H7 (cell line): Measurements from ENCODE around the gene LRRFIP1. TPM values are rescaled to one million over a fixed set of nuclear protein-coding genes. Genes with fewer than 3 reads are reported as not detected.

ENCODE experiments used
- DNase-seq: peaks from one replicate; pipeline ENCODE4 v3.0.0; 2012
- H3K27me3 ChIP-seq: 2 replicates; pipeline ENCODE4 v1.6.0; 2011; ENCODE audit warnings: mild to moderate bottlenecking, low read length; ENCODE audit not compliant: control insufficient read depth, insufficient read depth
- H3K36me3 ChIP-seq: replicated peaks from 2 replicates; pipeline ENCODE4 v1.5.1; 2011; ENCODE audit warnings: low read length; ENCODE audit not compliant: control insufficient read depth, insufficient read depth
- H3K4me3 ChIP-seq: 2 replicates; pipeline ENCODE4 v1.5.1; 2011; ENCODE audit warnings: low read depth, mild to moderate bottlenecking, control low read depth, low read length, moderate library complexity; ENCODE audit not compliant: insufficient read depth
- total RNA-seq: library from RNA; depleted of rRNA; stranded (reverse); fragments of >200 nt; shearing (Covaris generic); gene quantifications from 2 replicates; pipeline ENCODE4 v1.2.3, GENCODE V29; 2014

The LRRFIP1 gene
- total RNA-seq, 1 experiment from 2014 or later, result 49.9 TPM

DNA sequence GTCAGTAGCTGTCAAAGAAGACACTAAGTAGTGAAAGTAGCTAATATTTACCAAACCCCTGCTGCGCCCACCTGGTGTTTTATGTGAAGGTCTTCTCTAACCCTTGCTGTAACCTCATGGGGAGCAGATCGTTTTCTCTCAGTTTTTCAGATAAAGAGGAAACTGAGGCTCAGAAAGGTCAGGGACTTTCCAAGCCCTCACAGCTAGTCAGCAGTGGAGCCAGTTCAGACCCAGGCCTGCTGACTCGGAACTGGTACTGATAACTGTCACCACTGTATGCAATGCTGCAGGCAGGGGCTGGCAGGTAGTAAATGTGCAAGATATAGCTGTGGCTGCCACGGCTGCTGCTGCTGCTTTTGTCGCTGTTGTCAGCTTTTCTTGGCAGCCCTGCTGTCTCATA, 69.1 kb downstream of the LRRFIP1 start:
- no peak for DNase-seq
- H3K27me3 ChIP-seq, result no peaks in the 10 kb centered on the region
- no peaks in the 10 kb centered on the region for H3K36me3 ChIP-seq
- H3K4me3 ChIP-seq, result no peak overlapping the region

DNA sequence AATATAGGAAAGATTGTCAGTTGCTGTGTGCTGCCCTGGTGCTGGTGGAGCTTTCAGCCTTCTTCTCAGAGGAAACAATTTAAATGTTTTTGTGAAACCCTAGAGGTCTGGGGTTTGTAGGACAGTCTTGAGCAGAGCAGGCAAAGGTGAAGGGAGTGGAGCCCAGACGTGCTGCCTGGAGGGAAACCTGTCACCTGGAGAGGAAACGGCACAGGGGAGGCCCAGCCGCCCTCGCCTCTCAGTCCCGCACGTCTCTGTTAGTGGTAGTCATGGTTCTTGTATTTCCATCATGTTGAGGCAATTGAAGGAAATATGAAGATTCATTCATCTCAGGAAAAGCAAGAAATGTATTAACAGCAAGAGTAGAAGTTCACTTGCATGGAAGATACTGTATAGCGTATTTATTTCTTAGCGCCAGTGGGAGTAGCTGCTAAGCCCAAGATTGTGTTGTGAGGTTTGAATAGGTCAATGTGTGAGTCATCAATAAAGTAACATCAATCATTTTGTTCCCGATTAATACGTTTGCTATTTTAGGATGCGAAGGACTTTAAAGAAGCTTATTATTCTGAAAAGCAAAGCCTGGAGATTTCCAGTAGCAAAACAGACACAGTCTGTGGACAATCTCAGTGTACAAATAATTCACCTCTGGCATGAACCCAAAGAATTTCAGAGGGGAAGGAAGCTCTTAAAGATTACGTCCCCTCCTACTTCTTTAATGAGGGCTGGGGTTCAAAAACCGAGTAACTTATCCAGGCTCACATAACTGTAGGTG, 70.4 kb downstream of the LRRFIP1 start:
- DNase-seq, result no peak
- Histone ChIP-seq H3K36me3 (no peaks in the 10 kb centered on the region), H3K4me3 (no peak overlapping the region), H3K27me3 (no peaks in the 10 kb centered on the region)

DNA sequence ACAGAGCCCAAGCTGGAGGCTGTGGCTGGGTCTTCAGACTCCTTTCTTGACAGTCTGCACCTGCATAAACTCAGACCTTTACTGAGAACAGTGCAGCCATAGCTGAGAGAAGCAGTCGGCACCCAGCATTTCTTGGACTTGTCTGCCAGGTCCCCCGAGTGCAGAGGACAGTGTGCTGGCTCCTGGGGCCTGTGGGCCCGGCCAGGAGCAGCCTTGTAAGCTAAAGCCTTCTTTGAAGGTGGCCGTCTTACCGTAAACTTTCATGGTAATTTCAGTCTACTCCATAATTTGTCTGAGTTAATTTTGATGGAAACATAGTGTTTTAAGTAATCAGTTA, 70.9 kb downstream of the LRRFIP1 start:
- Histone ChIP-seq H3K4me3 (no peak overlapping the region), H3K27me3 (no peaks in the 10 kb centered on the region), H3K36me3 (no peaks in the 10 kb centered on the region)
- no peak for DNase-seq

DNA sequence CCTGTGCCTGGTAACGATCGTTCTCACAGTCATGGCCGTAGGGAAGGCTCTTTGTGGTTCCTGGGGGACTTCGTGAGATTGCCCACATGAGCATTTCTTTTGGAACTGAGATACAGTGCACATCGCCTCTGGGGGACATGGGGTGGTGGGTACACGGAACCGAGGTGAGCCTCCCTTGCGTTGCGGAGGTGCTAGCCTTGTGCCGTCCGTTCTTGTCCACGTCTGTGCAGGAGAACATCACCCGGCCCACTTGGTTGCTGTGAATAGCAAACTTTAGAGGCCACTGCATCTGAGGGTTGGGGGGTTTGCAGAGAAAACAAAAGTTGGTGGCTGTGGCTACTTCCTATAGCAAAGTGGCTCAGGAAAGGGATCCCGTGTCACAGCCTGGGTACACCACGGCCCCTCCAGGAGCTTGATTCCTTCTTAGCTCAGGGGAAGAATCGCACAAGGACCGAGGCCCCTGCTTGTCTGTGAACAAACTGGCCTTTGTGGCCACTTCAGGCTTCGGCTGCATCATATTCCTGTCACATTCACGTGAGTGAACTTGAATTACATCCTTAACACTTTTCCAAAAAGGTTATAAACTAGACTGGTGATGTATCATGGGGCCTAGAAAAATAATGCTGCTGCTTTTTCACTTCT, 72.6 kb downstream of the LRRFIP1 start:
- no peaks in the 10 kb centered on the region for H3K36me3 ChIP-seq
- DNase-seq, result no peak
- H3K27me3 ChIP-seq, result no peaks in the 10 kb centered on the region
- H3K4me3 ChIP-seq, result no peak overlapping the region

DNA sequence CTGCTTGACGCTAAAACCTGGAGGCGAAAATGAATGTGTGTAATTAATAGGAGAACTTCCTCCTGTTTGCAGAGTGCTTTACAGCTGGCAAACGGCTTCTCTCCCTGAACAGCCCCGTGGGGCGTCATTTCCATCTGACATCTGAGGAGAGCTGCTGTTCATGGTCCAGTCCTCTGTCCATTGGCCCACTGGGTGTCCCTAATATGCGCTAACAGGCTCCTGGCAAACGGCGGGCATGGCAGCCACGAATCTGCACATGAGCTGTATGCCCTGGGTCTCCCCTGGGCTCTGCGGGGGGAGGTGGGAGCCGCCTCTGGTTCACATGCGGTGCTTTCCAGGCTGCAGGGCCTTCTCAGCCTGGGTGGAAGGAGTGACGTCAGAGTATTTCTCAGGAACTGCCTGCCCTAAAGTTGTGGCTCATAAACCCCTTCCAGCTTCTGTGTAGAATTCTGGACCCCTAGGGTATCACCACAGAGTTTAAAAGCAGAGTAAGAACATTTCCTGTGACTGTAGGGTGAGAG, 73.2 kb downstream of the LRRFIP1 start:
- no peak overlapping the region for H3K4me3 ChIP-seq
- H3K36me3 ChIP-seq, result no peaks in the 10 kb centered on the region
- DNase-seq, result peak; percentile 60

DNA sequence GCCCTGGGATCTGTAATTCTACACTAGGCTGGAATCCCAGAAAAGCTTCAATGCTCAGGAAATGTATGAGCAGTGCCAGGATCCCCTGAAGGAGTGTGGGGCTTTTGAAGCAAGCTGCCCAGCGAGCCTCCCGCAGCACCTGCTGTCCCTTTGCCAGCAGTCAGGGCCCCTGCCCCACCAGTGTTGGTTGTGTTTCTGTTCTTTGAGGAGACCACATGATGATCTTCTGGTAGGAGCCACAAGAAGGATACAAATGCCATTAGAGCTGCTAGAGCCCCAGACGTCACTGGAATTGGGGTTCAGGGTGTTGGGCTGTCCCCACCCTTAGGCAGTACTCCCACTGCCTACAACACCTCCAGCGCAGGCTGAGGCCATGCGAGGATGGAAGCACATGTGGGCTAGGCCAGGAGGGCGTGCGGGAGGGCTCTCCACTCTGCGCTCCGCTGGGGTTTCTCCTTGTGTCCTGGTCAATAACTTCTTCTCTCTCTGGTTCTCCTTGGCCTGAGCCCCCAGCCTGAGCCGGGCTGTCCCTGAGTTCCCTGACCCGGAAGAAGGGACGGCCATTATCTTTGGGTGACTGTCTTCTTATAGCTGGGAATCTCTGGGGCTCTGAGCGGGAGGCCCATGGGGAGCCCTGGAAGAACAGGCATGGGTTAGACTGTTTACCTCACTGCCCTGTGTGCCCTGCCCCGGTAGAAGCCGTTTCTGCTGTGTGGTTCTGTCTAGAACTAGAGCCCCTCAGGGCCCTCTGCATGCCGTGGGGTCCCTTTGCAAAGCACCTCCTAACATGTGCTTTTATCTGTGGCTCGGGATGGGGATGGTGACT, 73.9 kb downstream of the LRRFIP1 start:
- H3K27me3 ChIP-seq, result no peaks in the 10 kb centered on the region
- no peak for DNase-seq
- H3K36me3 ChIP-seq, result no peaks in the 10 kb centered on the region
- no peak overlapping the region for H3K4me3 ChIP-seq

More for the DNA sequence above, 73.2 kb downstream of the LRRFIP1 start:
- H3K27me3 ChIP-seq, result no peaks in the 10 kb centered on the region

DNA sequence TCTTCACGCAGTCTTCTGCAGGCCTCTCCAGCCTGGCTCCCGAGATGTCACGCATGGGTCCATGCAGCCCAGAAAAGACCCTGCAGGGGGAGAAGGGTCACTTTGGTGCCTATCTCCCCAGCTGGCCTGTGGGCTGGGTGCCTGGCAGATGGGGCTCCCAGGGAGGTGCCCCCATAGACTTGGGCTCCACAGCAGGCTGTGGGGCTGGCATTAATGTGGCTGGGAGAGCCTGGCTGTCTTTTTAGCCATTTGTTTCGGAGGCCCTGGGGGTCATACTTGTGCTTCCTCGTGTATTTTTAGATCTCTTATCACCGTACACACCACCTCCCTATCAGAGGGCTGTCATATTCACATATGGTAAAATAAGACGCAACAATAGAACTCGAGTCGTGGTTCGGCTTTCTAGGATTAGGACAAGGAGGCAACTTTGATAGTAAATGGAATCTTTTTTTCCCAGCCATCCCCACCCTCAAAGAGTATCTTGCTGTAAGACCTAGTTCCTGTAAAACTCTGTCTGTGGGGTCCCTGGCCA, 74.5 kb downstream of the LRRFIP1 start:
- H3K4me3 ChIP-seq, result no peak overlapping the region
- no peak for DNase-seq
- H3K36me3 ChIP-seq, result no peaks in the 10 kb centered on the region
- H3K27me3 ChIP-seq, result no peaks in the 10 kb centered on the region

DNA sequence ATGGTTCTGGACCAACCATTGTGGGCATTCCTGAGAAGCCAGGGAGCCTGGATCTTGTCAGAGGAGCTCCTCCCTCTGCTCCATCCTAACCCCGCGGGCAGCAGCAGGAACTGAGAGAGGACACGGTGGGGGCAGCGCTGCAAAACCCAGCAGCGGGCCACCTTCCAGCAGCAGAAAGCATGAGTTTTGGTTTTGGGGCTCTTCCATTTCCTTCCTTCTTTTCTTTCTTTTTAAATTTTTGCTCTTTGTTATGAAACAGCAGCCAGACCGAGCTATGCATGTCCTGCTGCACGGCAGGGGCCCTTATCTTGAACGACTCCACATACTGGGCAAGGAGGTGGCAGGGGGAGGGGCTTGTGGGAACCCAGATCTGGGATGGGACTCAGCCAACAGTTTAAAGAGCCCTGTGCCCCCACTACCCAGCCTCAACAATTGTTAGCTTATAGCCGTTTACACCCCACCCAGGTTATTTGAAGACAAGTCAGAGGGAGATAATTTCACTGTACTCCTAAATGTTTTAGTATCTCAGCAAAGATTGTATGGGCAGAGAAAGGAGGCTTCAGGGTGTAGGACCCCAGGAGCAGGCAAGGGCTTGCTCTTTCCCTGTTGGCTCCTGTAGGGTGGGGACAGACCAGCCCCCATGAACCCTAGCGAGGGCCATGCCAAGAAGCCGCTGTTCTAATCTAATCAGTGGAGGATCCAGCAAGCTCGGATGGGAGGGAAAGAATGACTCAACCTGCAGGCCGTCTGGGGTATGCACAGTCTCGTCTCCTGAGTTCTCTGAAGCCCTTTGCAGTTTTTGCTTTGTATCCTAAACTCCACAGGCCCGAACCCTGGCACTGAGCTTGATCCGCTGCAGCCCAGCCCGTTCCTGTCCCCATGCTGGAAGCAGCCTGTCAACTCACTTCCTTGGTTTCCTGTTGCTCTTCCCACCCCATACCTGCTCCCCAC, 75.3 kb downstream of the LRRFIP1 start:
- DNase-seq, result peak; percentile 77
- Histone ChIP-seq H3K4me3 (no peak overlapping the region), H3K27me3 (no peaks in the 10 kb centered on the region), H3K36me3 (no peaks in the 10 kb centered on the region)

DNA sequence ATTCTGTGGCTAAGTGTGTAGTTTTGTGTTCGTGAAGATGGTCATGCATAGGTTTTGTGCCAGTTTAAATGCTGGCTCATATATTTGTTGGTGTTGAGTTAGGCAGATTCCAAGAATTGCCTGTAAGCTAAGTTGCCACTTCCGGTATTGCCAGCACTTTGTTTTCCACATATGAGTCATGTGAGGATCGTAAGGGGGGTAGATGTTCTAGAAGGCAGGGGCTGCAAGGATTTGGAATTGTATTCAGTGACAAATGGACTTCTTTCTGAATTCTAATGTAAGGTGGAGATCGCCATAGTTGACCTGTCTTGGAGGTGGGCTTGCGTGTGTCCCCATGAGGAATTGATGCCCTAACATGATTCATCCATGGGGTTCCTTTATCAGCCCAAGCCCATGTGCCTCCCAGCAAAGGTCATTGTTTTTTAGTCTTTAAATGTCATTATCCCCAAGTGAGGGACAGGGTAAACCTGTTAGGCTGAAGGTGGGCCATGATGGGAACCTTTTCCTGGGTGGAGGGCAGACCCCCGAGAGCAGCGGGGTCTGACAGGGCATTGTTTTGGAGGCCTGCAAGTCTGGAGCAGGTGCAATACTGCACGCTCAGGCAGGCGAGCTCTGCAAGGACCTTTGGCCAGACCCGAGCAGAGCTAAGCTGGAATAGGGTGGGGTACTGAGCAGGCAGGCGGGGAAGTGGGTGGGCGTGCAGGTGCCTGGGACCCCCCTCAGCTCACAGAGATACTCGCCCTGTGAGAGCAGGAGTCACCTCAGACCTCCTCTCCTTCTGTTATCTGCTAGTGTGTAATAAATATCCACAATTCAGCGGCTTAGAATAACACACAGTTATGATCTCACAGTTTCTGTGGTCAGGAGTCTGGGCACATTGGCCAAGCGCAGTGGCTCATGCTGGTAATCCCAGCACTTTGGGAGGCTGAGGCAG, 77.4 kb downstream of the LRRFIP1 start:
- no peak for DNase-seq
- no peaks in the 10 kb centered on the region for H3K27me3 ChIP-seq
- H3K36me3 ChIP-seq, result no peaks in the 10 kb centered on the region
- H3K4me3 ChIP-seq, result no peak overlapping the region

DNA sequence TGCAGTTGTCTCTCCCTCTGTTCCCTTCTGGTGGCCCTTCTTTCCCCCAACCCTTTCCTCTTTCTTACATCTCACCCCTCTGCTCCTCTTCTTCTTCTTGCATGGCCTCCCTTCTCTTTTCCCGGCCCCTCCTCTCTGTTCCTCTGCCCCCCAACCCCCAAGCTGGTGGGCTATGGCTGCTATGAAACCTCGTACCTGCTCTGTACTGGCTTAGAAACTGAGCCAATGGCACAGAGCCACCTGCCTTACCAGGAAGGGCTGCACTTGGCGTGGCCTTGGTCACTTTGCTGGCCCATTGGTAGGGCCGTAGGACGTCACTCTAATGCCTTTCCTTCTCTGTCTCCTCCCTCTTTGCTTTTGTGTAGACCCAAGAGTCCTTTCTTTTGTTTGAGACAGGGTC, 78.9 kb downstream of the LRRFIP1 start:
- DNase-seq, result no peak
- Histone ChIP-seq H3K27me3 (no peaks in the 10 kb centered on the region), H3K4me3 (no peak overlapping the region)

DNA sequence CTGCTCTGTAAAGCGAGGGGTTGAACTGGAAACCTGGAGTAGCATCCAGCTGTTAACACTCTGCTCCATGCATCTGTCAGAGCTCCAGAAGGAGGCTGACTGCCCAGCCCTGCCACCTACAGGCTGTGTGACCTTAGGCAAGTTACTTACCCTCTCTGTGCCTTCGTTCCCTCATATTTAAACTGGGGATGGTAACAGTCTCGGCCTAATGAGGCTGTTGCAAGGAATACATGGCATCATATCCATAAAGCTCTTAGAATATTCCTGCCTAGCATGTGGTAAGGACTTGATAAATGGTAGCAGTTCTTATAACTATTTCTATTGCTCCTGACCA, 80.6 kb downstream of the LRRFIP1 start:
- no peaks in the 10 kb centered on the region for H3K27me3 ChIP-seq
- H3K36me3 ChIP-seq, result no peaks in the 10 kb centered on the region; the same call in 1 of the 2 replicates
- no peak overlapping the region for H3K4me3 ChIP-seq
- no peak for DNase-seq

More for the DNA sequence above, 78.9 kb downstream of the LRRFIP1 start:
- H3K36me3 ChIP-seq, result no peaks in the 10 kb centered on the region

DNA sequence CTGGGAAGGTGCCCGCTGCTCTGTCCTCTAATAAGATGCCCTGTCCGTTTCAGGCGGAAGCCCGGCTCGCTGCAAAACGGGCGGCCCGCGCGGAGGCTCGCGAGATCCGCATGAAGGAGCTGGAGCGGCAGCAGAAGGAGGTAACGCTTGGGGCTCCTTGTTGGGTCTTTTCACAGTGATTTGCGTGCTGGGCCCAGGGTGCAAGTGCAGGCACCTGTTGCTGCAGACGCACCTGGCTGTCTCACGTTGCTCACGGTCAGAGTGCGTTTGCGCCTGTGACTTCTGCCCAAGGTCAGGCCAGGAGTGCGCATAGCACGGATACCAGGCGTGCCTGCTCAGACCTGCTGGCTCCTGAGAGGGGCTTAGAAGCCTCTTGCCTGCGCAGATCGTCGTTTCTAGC, 81.1 kb downstream of the LRRFIP1 start:
- DNase-seq, result no peak
- H3K36me3 ChIP-seq, result no peaks in the 10 kb centered on the region; the same call in 1 of the 2 replicates
- H3K27me3 ChIP-seq, result no peaks in the 10 kb centered on the region
- H3K4me3 ChIP-seq, result no peak overlapping the region

DNA sequence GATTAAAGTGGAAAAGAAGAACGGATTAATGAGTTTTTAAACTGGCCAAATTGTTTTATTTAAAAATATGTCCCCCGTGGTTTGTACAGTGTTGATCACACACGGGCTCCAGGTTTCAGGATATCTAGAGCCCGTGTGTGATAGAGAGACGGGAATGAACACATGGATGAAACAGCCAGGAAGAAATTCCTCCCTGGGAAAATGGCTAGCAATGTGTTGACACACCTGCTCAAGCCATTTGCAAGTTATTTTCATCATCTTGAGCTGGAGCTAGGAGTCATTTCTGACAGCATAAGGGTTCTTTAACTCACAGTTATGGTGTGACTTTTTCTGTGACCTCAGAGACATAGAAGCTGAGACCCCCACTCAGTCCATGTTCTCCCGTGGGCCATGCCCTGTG, 81.6 kb downstream of the LRRFIP1 start:
- H3K36me3 ChIP-seq, result no peaks in the 10 kb centered on the region; the same call in 1 of the 2 replicates
- H3K4me3 ChIP-seq, result no peak overlapping the region
- no peak for DNase-seq
- H3K27me3 ChIP-seq, result no peaks in the 10 kb centered on the region
